RWPE1 (cell line): ENCODE measurements around the gene FOXL3.

Source experiments
- CTCF ChIA-PET: fragments of 350-600 bp; sonication (Branson Sonifier 250); formaldehyde crosslinking; extraction: SDS; loops from one replicate; lab custom pipeline; 2021; lab: Yijun Ruan, JAX
- POLR2A ChIA-PET: fragments of 400-600 bp; formaldehyde crosslinking; extraction: SDS; loops from one replicate; lab custom pipeline; 2020; ENCODE audit warnings: antibody characterized with exemption; ENCODE audit not compliant: low non-redundant PET; lab: Yijun Ruan, JAX
- DNase-seq: peaks from one replicate; pipeline ENCODE4 v3.0.0; 2012; ENCODE audit warnings: low spot score
- H3K27ac ChIP-seq: fragments of 450-650 bp; 2 replicates; pipeline ENCODE4 v1.5.1; 2017
- TF ChIP-seq, protein P1 (sequence below): fragments of 450-650 bp; conservative IDR thresholded peaks from 2 replicates; pipeline ENCODE4 v1.5.1; 2017; ENCODE audit warnings: low read depth, mild to moderate bottlenecking

The FOXL3 gene

DNA sequence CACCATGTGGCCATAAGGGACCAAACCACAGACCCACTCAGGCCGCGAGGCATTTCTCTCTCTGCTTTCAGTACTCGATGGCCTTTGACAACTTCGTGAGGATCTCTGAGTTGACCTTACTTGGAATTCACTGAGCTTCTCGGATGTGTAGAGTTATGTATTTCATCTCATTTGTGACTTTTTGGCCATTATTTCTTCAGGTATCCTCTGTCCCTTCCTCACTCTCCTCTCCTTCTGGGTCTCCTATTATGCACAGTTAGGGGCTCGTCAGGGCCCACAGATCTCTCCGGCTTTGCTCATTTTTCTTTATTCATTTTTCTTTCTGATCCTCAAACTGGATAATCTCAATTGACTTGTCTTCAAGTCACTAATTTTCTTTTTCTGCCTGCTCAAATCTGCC lies 16.6 kb upstream of the FOXL3 start:
- no peak for DNase-seq
- TF ChIP-seq, protein P1, sequence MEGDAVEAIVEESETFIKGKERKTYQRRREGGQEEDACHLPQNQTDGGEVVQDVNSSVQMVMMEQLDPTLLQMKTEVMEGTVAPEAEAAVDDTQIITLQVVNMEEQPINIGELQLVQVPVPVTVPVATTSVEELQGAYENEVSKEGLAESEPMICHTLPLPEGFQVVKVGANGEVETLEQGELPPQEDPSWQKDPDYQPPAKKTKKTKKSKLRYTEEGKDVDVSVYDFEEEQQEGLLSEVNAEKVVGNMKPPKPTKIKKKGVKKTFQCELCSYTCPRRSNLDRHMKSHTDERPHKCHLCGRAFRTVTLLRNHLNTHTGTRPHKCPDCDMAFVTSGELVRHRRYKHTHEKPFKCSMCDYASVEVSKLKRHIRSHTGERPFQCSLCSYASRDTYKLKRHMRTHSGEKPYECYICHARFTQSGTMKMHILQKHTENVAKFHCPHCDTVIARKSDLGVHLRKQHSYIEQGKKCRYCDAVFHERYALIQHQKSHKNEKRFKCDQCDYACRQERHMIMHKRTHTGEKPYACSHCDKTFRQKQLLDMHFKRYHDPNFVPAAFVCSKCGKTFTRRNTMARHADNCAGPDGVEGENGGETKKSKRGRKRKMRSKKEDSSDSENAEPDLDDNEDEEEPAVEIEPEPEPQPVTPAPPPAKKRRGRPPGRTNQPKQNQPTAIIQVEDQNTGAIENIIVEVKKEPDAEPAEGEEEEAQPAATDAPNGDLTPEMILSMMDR = no peak
- CTCF ChIA-PET = no interaction called here
- POLR2A ChIA-PET = no interaction called here
- H3K27ac ChIP-seq = no peak overlapping the region

DNA sequence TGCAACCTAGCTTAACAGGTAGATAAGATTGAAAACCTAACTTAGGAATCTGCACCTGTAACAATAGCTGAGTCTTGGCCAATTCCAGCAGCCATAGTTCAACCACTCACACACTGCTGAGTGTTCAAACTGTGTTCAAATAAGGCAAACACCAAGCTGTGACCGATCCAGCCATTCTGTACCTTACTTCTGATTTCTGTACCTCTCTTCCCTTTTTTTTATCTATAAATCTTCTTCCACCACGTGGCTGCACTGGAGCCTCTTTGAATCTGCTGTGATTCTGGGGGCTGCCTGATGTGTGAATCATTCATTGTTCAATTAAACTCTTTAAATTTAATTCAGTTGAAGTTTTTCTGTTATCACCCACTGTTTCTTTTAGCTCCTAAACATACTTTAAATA lies 15.7 kb upstream of the FOXL3 start:
- TF ChIP-seq, protein P1 = no peak
- ChIA-PET POLR2A (no interaction called here), CTCF (no interaction called here)
- H3K27ac ChIP-seq = no peak overlapping the region
- no peak for DNase-seq

DNA sequence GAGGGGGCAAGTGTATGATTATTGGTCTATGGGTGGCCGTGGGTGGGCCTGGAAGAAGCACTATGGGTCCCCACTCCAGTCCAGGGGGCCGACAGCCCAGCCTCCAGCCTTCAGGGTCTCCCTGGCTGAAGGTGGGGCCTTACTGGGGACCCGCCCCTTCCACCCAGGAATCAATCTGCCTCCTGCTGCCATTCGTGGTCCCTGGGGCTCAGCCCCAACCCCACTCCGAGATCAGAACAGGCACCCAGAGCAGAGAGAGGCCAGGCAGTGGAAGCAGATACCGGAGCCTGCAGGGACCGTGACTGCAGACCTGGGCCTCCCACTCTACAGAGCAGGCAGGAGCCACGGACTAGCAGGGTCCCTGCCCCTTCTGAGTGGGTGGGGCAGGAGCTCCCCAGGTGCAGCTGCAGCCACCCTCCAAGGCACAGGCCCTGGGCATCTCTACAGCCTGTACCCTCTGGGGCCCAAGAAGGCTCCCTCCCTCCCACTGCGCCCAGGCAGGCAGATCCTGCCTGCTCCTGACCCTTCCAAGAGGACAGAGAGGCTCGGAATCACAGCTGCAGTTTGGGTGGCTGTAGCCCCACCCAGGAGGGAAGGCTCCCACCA lies 13.6 kb upstream of the FOXL3 start:
- ChIA-PET POLR2A (no interaction called here), CTCF (interaction anchor here (0.9 kb wide), 1 partner anchor 12 kb away, joined by 3 read pairs; no protein-coding TSS in a partner anchor)
- TF ChIP-seq, protein P1 = no peak
- no peak overlapping the region for H3K27ac ChIP-seq
- DNase-seq = no peak

DNA sequence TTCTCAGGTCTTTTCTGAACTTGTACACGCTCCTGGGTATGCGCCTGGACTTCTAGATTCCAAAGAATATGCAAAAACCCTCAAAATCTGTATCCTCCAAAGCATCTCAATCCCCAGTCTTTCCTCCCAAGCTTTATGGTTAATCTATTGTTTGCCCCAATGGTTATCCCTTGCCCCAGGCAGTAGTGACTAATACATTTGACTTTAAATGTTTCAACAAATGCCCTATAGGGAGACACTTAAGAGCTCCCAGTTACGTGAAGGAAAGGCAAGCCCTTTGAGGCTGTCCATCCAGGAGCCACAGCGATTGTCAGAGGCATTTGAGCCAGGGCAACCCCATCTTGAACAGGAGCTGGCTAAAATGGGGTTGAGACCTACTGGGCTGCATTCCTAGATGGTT lies 12.7 kb upstream of the FOXL3 start:
- peak; percentile 25 for DNase-seq
- ChIA-PET POLR2A (no interaction called here), CTCF (interaction anchor here (1.0 kb wide), 1 partner anchor 13 kb away, joined by 3 read pairs; no protein-coding TSS in a partner anchor)
- TF ChIP-seq, protein P1 = no peak
- no peak overlapping the region for H3K27ac ChIP-seq

DNA sequence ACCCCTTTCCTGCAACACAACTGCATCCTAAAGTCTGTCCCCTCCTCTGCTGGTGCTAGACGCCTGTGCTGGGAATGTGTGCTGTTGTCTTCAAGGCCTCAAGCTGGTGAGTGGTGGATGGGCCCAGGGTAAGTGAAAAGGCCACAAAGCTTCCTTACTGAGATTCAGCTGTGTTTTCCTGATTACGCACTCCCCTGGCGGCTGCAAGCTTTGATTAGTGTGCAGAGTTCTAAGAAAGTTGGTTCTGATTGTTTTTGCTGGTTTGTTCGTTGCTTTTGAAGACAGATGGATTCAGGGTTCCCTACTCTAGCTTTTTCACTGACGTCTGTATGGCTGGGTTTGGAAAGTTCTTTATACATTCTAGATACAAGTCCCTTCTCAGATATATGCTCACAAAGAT lies 11.9 kb upstream of the FOXL3 start:
- ChIA-PET CTCF (interaction anchor here (0.6 to 1.0 kb wide), 2 partner anchors 14 to 44 kb away, joined by 3 read pairs; no protein-coding TSS in a partner anchor), POLR2A (no interaction called here)
- H3K27ac ChIP-seq = no peak overlapping the region
- no peak for DNase-seq
- TF ChIP-seq, protein P1 = no peak

DNA sequence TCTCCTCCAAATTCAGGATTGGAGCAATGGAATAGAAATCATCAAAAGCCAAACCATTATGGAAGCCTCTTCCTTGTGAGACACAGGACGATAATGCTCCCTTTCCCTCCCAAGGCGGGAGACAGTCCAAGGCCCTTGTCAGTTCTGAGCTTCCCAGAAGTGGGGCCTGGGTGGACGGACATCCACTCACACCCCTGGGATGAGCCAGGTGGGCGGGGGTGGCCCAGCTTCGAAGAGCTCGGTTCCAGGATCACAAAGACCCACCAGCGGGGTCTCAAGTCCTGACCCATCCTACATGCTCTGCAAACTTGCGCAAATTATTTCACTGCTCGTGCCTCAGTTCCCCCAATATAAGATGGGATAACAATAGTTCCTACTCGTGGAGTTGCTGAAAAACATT lies 10.1 kb upstream of the FOXL3 start:
- CTCF ChIA-PET = no interaction called here
- DNase-seq = no peak
- TF ChIP-seq, protein P1 = no peak
- POLR2A ChIA-PET = no interaction called here
- H3K27ac ChIP-seq = no peak overlapping the region
